Measurements from ENCODE around the gene MRPL48. TPM values are rescaled to one million over a fixed set of nuclear protein-coding genes. Genes with fewer than 3 reads are reported as not detected.
"Not testable (repeated sequence)": the region's sequence is repeated elsewhere in the genome, so short reads cannot be mapped to it uniquely, and the experiment has no call there.

Gene MRPL48
- polyA plus RNA-seq, 1 of the 3 experiments (the other 2 are of a cell fraction) = 29.2 TPM

DNA sequence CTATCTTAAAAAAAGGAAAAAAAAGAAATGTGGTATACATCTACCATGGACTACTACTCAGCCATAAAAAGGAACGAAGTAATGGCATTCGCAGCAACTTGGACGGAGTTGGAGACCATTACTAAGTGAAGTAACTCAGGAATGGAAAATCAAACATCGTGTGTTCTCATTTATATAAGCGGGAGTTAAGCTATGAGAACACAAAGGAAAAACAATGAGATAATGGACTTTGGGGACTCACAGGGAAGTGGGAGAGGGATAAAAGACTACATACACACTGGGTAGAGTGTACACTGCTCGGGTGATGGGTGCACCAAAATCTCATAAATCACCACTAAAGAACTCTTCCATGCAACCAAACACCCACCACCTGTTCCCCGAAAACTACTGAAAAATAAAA lies 38.6 kb upstream of the MRPL48 start (continued):
- TF ChIP-seq, protein P1, sequence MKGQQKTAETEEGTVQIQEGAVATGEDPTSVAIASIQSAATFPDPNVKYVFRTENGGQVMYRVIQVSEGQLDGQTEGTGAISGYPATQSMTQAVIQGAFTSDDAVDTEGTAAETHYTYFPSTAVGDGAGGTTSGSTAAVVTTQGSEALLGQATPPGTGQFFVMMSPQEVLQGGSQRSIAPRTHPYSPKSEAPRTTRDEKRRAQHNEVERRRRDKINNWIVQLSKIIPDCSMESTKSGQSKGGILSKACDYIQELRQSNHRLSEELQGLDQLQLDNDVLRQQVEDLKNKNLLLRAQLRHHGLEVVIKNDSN (IDR thresholded peaks at IDR 0.05; ENCODE audit: borderline replicate concordance, low read depth) = no peak

DNA sequence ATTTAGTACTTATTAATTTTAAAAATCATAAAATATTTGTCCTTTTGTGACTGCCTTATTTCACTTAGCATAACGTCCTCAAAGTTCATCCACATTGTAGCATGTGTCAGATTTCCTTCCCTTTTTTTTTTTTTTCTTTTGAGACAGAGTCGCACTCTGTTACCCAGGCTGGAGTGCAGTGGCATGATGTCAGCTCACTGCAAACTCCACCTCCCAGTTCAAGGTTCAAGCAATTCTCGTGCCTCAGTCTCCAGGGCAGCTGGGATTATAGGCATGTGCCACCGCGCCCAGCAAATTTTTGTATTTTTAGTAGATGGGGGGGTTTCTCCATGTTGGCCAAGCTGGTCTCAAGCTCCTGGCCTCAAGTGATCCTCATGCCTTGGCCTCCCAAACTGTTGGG lies 37.4 kb upstream of the MRPL48 start:
- POLR2A ChIA-PET = no interaction called here
- TF ChIP-seq, protein P2, sequence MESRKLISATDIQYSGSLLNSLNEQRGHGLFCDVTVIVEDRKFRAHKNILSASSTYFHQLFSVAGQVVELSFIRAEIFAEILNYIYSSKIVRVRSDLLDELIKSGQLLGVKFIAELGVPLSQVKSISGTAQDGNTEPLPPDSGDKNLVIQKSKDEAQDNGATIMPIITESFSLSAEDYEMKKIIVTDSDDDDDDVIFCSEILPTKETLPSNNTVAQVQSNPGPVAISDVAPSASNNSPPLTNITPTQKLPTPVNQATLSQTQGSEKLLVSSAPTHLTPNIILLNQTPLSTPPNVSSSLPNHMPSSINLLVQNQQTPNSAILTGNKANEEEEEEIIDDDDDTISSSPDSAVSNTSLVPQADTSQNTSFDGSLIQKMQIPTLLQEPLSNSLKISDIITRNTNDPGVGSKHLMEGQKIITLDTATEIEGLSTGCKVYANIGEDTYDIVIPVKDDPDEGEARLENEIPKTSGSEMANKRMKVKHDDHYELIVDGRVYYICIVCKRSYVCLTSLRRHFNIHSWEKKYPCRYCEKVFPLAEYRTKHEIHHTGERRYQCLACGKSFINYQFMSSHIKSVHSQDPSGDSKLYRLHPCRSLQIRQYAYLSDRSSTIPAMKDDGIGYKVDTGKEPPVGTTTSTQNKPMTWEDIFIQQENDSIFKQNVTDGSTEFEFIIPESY (IDR thresholded peaks at IDR 0.05; ENCODE audit: borderline replicate concordance, low read depth) = no peak
- no peak for TF ChIP-seq PBX3 (IDR thresholded peaks at IDR 0.05)
- no peak for TF ChIP-seq RXRA (IDR thresholded peaks at IDR 0.05; ENCODE audit: borderline replicate concordance, low read depth)
- no peaks in the 10 kb centered on the region for H3K9me3 ChIP-seq
- no peak overlapping the region for H3K9ac ChIP-seq
- no peaks in the 10 kb centered on the region for H3K36me3 ChIP-seq (replicated peaks in 1 of 2; ENCODE audit: control insufficient read depth in 1 of 2, insufficient read depth in 2 of 2, low read length in 1 of 2)
- no peak overlapping the region for H2AFZ ChIP-seq (ENCODE audit: low read depth)
- peaks cover 6% of the 10 kb centered on the region for H3F3A ChIP-seq (replicated peaks; ENCODE audit: insufficient read depth)
- no peak overlapping the region for H3K4me3 ChIP-seq (ENCODE audit: low read depth in 2 of 2, low read length in 1 of 2)
- WGBS (ENCODE audit: low lambda C conversion rate) = 90% methylated on average over 5 of the region's 5 CpGs
- no peak overlapping the region for H3K27ac ChIP-seq (ENCODE audit: low read depth in 2 of 2, low read length in 1 of 2)
- H3K4me1 ChIP-seq (ENCODE audit: control insufficient read depth in 1 of 2, insufficient read depth in 2 of 2, low read depth in 1 of 2, low read length in 1 of 2) = no peaks in the 10 kb centered on the region
- DNase-seq = no peak
- no peaks in the 10 kb centered on the region for H3K27me3 ChIP-seq (ENCODE audit: insufficient read depth)
- no peaks in the 10 kb centered on the region for H3K9me2 ChIP-seq
- peaks cover 94% of the 10 kb centered on the region for H4K20me1 ChIP-seq (ENCODE audit: insufficient read depth)
- CTCF ChIA-PET = interaction anchor here (1.6 kb wide), 1 partner anchor 29 kb away, joined by 3 read pairs; no protein-coding TSS in a partner anchor
- peaks cover 100% of the 10 kb centered on the region for H3K79me2 ChIP-seq (ENCODE audit: insufficient read depth)
- no peak overlapping the region for H3K4me2 ChIP-seq

GRCh38 chr11:73750862-73751261 lies 36.8 kb upstream of the MRPL48 start:
- Histone ChIP-seq H4K20me1 (ENCODE audit: insufficient read depth) (peaks cover 94% of the 10 kb centered on the region), H3K79me2 (ENCODE audit: insufficient read depth) (peaks cover 100% of the 10 kb centered on the region)
- POLR2A ChIA-PET; DNase-seq; H3K36me3 ChIP-seq (replicated peaks in 1 of 2; ENCODE audit: control insufficient read depth in 1 of 2, insufficient read depth in 2 of 2, low read length in 1 of 2); H3K4me2 ChIP-seq; H3K27ac ChIP-seq (ENCODE audit: low read depth in 2 of 2, low read length in 1 of 2); H3K9me3 ChIP-seq; H3K9ac ChIP-seq; H3K4me1 ChIP-seq (ENCODE audit: control insufficient read depth in 1 of 2, insufficient read depth in 2 of 2, low read depth in 1 of 2, low read length in 1 of 2); H3F3A ChIP-seq (replicated peaks; ENCODE audit: insufficient read depth); H2AFZ ChIP-seq (ENCODE audit: low read depth); H3K4me3 ChIP-seq (ENCODE audit: low read depth in 2 of 2, low read length in 1 of 2); H3K27me3 ChIP-seq (ENCODE audit: insufficient read depth); H3K9me2 ChIP-seq: not testable (repeated sequence)
- 97% methylated on average over 4 of the region's 4 CpGs for WGBS (ENCODE audit: low lambda C conversion rate)
- CTCF ChIA-PET = interaction anchor here (1.6 kb wide), 1 partner anchor 29 kb away, joined by 3 read pairs; no protein-coding TSS in a partner anchor
